Dedifferentiated amniotic fluid mesenchymal stem cell (primary cell): ENCODE results near the gene RAB3GAP2.
"Not testable (repeated sequence)": the region's sequence is repeated elsewhere in the genome, so short reads cannot be mapped to it uniquely, and the experiment has no call there.

Source experiments
- DNase-seq: peaks from one replicate; pipeline ENCODE4 v3.0.0-alpha.2; 2016; ENCODE audit errors: extremely low spot score

RAB3GAP2 gene

DNA sequence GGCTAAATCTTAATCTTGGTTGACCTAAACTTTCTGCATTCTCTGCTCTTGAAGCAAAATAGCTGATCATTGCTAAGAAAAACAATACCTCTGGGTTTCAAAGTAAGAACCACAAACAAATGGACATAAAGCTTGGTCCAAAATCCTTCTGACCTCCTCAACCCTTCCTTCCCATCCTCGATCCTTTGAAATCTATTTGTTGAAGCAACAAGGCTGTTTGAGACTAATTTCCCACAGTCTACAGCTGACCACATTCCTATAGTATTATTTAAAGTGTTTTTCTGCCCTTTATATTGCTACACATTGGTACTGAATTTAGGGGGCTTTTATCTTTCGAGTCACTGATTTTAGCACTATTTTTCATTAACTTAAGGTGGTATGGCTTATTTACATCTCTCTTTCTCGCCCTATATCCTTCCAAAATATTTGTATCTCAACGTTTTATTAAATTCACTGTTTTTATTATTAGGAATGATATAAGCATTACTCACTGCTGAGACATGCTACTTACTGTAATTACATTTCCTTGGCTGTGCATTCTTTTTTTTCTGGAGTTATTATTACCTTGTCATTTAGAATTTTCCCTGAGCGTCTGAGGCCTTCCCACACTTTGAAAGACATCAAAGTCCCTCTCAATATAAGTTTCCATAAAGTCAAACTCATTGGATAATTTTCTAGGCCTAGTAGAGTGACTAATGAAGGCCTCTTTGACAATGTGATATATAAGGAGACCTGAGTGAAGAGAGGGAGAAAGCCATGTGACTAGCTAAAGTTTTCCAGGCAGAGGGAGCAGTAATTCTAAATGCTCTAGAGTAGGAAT, 73.9 kb downstream of the RAB3GAP2 start:
- no peak for DNase-seq

DNA sequence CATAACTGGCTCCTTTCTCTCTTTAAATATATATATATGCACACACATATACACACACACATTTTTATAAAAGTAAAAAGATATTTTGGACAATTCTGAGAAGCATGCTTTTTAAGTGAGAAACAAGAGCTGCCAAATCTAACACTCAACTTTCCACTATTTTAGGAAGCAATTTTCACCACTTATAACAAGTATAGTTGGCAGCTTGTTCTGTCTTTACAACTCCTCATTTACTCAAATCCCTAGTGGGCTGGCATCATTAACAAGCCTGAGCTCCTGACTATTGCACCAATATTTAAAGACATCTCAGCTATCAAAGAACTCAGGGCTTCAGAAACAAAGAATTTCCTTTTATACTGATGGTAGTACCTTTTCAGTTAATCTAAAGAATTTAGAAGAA, 76.6 kb downstream of the RAB3GAP2 start:
- DNase-seq = no peak

DNA sequence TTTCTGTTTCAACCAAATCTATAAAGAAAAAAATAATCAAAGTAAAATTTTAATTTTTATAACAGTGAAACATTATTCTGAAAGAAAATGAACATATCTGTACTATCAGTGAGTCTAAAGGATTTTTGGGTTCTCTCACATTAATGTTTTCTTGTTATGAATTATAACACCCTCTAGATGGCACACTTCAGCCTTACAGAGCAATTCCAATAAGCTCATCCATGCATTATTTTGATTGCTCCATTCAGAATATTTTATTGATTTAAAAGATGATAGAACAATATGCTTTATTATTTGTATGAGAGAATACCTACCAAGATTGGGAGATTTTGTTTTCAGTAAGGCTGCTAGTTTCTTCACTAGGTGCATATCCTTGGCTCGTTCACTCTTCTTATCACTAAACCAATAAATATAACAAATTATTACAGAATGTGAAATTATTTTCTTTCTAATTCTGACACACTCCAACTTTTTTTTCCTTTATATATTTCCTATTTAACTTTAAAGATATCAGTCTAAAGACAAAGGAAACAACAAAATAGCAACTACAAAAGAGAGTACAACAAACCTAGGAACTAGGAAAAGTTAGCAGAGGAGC, 82.4 kb downstream of the RAB3GAP2 start:
- DNase-seq = peak; percentile 20

DNA sequence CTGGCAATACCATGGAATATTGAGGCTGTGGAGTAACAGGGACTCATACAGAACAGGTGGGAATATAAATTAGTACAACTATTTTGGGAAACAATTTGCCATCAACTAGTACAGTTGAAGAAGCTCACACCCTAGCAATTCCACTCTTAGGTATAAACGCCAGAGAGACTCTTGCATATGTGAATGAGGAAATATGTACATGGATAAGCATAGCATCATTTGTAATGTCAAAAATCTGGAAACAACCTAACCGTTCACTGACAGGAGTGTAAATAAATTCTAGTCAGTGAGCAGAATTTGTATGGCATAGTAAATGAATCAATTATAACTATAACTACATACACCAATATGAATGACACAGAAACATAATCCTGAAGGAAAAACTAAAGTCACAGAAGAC, 83.7 kb downstream of the RAB3GAP2 start:
- DNase-seq = no peak

DNA sequence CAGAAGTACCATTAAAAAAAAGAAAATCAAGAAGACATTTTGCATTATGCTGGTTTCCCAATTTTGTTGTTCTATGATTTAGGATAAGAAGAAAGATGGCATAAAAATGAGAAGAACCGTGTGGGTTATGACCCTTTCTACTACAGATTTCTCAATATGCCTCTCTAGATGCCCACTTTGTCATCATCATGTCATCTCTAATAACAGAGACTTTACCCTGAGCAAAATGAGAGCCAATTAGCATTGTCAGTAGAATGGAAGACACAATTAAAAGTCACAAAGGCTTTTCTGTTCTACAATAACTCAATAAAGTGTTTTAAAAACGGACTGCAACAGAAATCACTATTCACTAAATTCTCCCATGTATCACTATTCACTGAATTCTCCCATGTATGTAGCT, 85.5 kb downstream of the RAB3GAP2 start:
- DNase-seq = no peak

DNA sequence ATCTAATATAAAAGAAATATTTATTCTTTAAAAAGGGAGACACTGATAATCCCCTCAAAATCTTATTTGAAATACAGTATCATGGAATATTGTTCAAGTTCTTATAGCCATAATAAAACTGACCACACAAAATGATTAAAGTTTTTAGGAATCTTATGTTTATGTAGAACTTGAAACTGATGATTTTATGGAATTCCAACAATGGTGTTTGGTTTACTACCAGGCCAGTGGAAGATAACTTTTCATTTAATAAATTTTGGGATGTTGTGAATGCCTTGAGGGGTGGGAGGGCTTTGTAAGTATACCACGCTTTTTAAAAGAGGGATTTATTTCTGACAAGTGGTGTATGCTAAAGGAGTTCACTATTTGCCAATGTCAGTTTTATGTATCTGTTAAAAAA, 87.7 kb downstream of the RAB3GAP2 start:
- peak; percentile 38 for DNase-seq

DNA sequence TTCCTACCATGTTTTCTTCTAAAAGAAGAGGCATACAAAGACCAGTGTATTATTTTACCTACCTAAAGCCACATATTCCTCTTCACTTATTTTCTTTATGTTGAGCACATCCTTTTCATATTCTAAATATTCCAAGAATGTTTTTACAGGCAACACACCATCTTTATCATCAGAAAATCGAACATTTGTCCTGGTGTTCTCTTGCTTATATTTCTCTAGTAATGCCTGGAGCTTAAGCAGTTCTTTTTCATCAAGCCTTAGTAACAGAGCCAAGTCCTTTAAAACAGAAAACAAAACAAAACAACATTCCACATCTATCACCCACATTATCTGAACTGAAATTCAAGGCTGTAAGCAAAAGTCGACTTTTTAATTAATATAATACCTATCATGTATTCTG, 89.6 kb downstream of the RAB3GAP2 start:
- peak; percentile 29 for DNase-seq

DNA sequence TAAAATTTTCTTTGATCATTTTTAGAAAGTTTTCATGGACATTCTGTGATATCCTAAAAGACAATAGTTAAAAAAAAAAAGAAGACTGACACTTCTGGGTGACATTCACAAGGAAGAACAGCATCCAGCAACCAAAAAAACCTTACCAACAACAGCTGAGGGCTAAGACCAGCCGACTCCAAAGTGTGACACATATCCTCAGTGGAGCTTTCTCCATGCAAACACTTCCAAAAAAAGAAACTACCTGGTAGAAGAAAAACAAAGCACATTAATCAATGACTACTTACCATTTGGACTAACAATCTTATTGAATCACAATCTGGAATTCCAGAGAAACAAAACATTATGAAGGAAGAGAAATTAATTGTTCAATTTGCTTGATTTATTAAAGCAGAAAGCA, 90.1 kb downstream of the RAB3GAP2 start:
- DNase-seq = no peak

DNA sequence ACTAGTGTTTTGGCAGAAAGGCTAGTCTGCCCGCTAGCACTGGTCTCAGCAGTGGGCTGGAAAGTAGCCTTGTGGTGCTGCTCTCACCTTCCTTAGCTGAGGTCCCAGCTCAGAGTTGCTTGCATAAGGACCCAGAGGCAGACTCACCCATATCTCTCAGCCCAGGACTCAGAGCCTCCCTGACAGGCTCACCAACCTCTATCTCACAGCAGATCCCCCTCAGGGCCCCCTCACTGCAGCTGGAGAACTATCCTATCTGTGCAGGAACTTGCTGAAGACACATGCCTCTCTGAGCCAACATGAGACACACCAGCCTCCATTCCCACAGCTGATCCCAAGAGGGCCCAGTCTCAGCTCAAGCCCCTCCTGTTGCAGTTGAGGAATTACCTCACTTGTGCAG, 95.7 kb downstream of the RAB3GAP2 start:
- DNase-seq = no peak

DNA sequence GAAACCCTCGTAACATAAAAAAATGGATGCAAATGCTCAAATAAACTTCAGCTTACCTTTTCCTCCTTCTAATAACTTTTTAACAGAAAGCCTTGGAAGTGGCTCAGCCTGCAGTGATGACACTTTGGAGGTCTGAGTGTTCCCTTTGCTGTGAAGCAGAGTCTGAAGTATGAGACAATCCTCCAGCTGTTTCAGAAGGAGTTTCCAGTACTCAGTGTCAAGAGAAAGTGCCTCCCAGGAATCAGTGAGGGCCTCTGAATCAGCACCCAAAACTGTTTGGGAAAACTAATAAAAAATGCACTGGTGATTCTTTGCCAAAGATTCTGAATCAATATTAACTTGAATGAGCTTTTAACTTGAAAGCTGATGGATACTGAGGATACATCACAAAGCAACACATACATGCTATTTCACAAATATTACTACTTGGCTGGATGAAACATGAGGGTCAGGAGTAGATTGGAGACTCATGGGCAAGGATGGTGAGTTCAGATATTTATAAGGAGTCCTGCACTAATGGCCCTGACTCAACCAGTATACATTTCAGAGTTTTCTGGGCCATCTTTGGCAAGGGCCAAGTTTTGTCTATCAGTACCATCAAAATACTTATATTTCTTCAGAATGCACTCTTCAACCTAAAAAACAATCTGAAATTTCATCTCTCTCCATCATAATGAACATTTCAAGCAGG, 101.3 kb downstream of the RAB3GAP2 start:
- DNase-seq = no peak

DNA sequence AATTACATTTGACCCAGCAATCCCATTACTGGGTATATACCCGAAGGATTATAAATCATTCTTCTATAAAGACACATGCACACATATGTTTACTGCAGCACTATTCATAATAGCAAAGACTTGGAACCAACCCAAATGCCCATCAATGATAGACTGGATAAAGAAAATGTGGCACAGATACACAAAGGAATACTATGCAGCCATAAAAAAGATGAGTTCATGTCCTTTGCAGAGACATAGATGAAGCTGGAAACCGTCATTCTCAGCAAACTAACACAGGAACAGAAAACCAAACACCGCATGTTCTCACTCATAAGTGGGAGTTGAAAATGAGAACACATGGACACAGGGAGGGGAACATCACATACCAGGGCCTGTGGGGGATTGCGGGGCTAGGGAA, 102.4 kb downstream of the RAB3GAP2 start:
- DNase-seq = not testable (repeated sequence)

DNA sequence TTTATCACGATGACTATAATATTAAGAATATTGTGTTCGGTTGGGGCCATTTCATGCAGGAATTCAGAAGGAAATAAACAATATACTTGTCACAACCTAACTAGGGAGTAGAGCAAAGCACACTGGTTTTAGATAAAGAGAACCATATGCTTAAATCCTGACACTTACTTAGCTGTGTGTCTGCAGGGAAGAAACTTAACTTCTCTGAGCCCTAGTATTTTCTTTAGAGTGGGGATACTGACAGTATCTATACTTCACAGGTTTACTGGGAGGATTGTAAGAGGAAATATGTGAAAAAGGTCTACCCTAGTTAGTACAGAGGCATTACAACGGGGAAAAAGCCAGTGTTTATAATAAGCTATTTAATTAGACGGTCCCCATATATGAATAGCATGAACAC, 105.4 kb downstream of the RAB3GAP2 start:
- no peak for DNase-seq

DNA sequence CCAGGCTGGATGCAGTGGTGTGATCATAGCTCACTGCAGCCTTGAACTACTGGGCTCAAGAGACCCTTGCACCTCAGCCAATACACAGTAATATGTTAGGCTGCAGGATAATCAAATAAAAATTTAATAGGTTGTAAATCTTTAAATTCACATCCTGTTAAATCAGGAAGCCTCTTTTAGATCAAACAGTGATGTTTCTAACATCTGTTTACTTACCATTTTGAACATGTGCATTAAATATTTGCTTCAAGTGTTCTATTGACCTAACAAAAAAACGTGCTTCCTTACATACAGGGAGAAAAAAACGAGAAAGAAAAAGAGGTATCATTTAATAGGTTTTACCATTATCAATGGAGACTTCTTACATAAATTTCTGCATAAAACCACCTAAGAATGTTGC, 107.7 kb downstream of the RAB3GAP2 start:
- no peak for DNase-seq

DNA sequence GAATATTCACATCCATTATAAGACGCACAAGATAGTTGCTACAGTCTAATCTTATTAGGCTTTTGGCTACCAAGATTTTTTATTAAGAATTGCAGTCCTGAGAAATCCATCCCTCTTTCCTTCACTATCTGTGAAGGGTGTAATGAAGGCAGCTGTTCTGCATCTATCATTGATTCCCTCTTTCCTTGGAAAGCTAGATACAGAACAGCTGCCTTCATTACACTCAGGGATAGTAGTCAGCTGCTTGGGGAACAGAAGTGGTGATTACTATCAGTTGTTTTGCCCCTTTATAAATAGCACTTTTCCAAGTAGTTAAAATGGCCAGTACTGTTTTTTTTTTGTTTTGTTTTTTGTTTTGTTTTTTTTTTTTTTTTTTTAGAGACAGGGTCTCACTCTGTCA, 108.1 kb downstream of the RAB3GAP2 start:
- DNase-seq = no peak

DNA sequence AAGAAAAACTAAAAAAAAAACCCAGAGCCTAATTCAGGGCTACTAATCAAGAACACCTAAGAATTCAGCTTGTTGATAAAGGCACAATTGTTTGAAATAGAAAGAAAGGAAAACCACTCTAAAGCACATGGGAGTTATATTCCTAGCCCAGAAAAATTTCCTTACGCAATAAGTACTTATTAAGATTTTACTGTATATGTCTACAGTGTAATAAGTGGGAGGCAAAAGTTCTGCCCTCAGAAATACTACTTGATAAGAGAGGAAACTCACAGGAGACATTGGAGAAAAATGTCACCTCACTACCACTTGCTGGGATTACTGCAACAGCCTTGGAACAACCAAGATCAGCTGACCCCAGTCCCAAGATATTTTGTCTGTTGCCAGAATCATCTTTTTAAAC, 112.2 kb downstream of the RAB3GAP2 start:
- no peak for DNase-seq

DNA sequence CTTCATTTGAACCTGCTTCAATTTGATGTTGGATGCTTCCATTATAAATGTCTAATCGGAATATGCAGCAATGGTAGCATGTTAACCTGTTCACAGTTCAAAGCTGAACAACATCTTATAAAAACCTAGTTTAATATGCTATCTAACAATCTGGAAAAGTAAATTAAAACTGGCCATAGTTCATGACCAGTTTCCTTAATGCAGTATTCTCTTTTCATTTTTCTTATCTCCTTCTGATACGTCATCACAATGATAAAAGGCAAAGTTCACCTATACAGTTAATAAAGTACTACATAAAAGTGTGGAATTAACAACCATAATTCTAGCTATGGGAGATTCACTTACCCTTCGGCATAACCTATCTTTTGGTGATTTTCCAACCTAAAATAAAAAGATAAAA, 113.2 kb downstream of the RAB3GAP2 start:
- no peak for DNase-seq

DNA sequence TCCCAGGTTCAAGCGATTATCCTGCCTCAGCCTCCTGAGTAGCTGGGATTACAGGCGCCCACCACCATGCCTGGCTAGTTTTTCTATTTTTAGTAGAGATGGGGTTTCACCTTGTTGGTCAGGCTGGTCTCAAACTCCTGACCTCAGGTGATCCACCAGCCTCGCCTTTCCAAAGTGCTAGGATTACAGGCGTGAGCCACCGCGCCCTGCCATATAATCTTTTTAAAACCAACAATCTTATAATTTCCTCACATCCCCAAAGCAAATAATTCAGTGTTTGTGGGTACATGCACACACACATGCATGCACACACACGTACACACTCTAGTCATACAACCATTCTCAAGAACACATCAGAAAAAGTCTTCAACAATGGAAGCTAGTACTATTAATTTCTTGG, 113.7 kb downstream of the RAB3GAP2 start:
- not testable (repeated sequence) for DNase-seq

DNA sequence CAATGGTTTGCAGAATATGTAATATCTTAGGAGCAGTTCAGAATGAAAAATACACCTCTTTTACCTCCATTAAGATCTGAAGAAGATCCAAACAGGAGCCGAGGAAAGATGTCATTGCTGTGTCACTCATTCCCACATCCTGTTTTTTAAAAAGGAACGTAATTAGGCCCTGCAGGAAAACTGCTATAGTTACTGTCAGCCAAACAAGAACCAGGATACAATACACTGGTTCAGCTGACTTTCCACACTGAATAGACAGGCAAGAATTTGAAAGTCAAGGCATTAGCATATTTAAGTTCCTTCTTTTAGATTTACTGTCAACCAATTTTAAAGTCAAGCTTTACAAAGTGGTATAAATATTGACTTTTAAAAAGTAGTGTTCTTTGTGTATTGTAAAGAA, 114.5 kb downstream of the RAB3GAP2 start:
- DNase-seq = no peak

DNA sequence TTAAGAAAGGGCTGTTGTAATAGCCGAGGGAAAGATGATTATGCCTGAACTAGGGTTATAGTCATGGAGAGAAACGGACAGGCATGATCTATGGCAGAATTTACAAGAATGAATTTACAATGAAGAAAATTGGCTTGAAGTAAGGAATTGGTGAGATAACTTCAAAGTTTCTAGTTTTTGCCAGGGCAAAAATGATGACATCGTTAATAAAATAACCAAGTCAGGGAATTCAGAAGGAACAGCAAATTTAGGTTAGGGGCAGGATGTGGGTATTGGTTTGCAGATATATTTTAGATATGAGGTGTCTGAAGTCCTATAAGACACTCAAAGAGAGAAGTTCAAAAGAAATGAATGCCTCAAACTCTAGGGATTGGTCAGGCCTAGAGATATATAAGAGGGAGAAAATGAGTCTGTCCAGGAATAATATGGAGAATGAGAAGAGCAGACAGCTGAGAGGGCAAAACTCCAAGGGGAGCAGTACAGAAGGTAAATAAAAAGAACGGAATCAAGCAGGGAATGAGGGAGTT, 115.6 kb downstream of the RAB3GAP2 start:
- DNase-seq = no peak

DNA sequence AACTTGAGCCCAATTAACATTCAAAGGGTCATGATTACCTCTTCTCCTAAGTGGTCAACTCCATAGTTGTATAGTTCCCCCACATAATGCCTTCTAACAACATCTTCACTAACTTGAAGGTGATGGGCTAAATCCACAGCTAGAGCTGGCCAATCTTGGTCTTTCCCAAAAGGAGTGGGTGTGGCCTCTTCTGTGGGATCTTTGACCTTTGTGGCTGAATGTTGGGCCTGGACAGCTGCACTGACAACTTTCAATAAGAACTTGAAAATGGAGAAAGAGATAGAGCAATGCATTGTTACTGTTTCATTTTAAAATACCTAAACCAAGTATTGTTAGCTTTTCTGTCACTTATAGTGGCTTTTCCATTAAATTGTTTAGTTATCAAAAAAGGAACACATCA, 119.1 kb downstream of the RAB3GAP2 start:
- DNase-seq = no peak

DNA sequence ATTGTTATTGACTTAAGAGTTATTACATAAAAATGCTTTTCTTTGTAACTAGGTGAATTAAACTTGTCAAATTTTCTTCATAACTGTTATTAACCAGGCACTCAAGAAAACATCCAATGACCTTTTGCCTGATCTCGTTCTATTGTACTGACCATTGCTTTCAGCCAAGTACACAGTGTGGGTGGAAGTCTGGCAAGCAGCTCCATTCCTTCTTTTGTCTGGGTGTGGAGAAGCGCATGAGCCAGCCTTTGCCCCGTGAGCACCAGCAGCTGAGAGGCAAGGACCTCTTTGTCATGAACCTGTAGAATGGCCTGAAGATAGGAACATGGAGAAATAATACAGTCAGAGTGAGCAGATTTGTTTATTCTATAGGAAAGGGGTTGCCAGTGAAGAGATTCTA, 120.8 kb downstream of the RAB3GAP2 start:
- no peak for DNase-seq

DNA sequence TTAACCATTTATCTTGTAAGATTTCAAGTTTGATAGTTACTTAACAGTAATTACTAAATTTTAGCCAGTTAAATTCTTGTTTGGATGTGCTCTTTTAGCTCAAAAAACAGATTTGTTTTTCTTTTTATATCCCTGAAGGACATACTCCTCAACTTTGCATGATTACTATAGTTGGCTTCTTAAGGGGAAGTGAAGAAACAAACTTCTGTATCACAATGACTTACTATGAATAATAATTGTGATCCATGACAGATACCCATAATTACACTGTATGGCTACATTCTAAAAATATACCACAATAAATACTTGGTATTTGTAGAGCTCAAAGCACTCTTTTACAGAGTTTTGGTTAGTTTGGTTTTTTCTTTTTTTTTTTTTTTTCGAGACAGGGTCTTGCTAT, 122.5 kb downstream of the RAB3GAP2 start:
- no peak for DNase-seq

DNA sequence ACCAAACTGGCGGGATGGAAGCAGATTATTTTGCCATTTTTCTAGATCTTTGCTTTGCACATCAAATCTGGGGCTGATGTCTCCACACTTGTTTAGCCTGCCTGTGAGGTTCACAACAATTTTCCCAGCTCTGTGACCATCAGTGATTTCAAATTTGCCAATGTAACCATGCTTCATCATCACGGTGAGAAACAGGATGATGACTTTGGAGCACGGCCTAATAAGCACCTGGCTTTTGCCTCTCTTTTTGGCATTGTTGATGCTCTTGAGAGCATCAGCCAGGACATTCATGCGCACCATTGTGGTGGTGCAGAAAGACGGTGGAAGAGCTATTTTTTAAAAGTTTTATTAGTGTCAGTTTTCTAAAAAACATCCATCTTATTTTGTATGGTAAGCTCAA, 128.2 kb downstream of the RAB3GAP2 start:
- DNase-seq = no peak
